GM12878 (cell line): ENCODE results near the gene RAD51B. TPM values are rescaled to one million over a fixed set of nuclear protein-coding genes. Genes with fewer than 3 reads are reported as not detected.

Source experiments
- BRCA1 ChIP-seq: IDR thresholded peaks from 2 replicates; pipeline ENCODE4 v1.6.1; 2011; ENCODE audit warnings: low read depth, low read length, improper control_type of control experiment
- CUX1 ChIP-seq: IDR thresholded peaks from 2 replicates; pipeline ENCODE4 v1.6.1; 2012; ENCODE audit warnings: improper control_type of control experiment, low read depth, low read length; ENCODE audit not compliant: insufficient replicate concordance
- IKZF2 ChIP-seq, 2 experiments: fragments of 450-650 bp; IDR thresholded peaks; 2 replicates each; pipeline ENCODE4 v1.6.1; 2017; ENCODE audit warnings: mild to moderate bottlenecking in 2 of 2, moderate library complexity in 2 of 2
- IRF3 ChIP-seq: fragments of 450-650 bp; IDR thresholded peaks from 2 replicates; pipeline ENCODE4 v1.6.1; 2014; ENCODE audit warnings: mild to moderate bottlenecking
- MYB ChIP-seq: fragments of 150-350 bp; IDR thresholded peaks from 2 replicates; pipeline ENCODE4 v1.6.1; 2014; ENCODE audit warnings: mild to moderate bottlenecking, low read depth, low read length, borderline replicate concordance
- PBX3 ChIP-seq: IDR thresholded peaks from 2 replicates; pipeline ENCODE4 v1.6.1; 2011; ENCODE audit warnings: mild to moderate bottlenecking, low read depth, low read length, moderate library complexity; ENCODE audit not compliant: insufficient replicate concordance
- RBBP5 ChIP-seq: fragments of 200-600 bp; sonication (generic); conservative IDR thresholded peaks from 2 replicates; pipeline ENCODE4 v1.6.1; 2016
- RUNX3 ChIP-seq: IDR thresholded peaks from 2 replicates; pipeline ENCODE4 v1.6.1; 2012; ENCODE audit warnings: low read length, inconsistent platforms
- SREBF2 ChIP-seq: IDR thresholded peaks from 2 replicates; pipeline ENCODE4 v1.6.1; 2012; ENCODE audit warnings: mild to moderate bottlenecking, low read length
- TCF3 ChIP-seq: IDR thresholded peaks from 2 replicates; pipeline ENCODE4 v1.6.1; 2012; ENCODE audit warnings: low read depth, mild to moderate bottlenecking, low read length, borderline replicate concordance; ENCODE audit not compliant: insufficient read depth
- polyA plus RNA-seq, 11 experiments: library from polyadenylated mRNA; depleted of rRNA in 4 of 11; unstranded in 6 of 11; stranded (reverse) in 5 of 11; fragments of >200 nt; fragmentation: Nextera tagmentation in 4 of 11; fragmentation: Illumina TruSeq in 1 of 11; extraction: Ambion mirVana in 4 of 11; extraction: Trizol in 1 of 11; gene quantifications; 1 replicate in 1 of 11; 2 replicates in 10 of 11; pipeline versions ENCODE4 v1.2.1 to v1.2.3, GENCODE V29; 2011 to 2016; ENCODE audit warnings: inconsistent platforms in 2 of 11, missing spikeins in 2 of 11, low read depth in 1 of 11
- total RNA-seq, 4 experiments: library from RNA; depleted of rRNA in 3 of 4; stranded (reverse); fragments of >200 nt in 3 of 4; fragmentation: Illumina TruSeq in 1 of 4; extraction: Trizol in 1 of 4; gene quantifications; 2 replicates each; pipeline versions ENCODE4 v1.2.1 to v1.2.3, GENCODE V29; 2013 to 2021

The RAD51B gene
- total and polyA plus RNA-seq, 10 of the 15 experiments (the other 5 are each of a cell fraction or from before 2014, with no cell fraction given), result 9.8 to 26.8 (median 21.3) TPM

GRCh38 chr14:68530443-68530842 is 710.9 kb downstream of the RAD51B start (continued):
- TF ChIP-seq PBX3 (no peak), RUNX3 (no peak), CUX1 (no peak), IKZF2 (IDR thresholded peaks at IDR 0.05) (no peak), SREBF2 (no peak), MYB (no peak), TCF3 (no peak), IRF3 (no peak), BRCA1 (no peak), RBBP5 (no peak)
- TF ChIP-seq, all 136 proteins: peak for 0
